GDM1 (cell line): Measurements from ENCODE around the gene XXYLT1.

Source experiments
- DNase-seq: peaks from one replicate; lab custom pipeline; 2025; lab: John Stamatoyannopoulos, UW

Gene XXYLT1

DNA sequence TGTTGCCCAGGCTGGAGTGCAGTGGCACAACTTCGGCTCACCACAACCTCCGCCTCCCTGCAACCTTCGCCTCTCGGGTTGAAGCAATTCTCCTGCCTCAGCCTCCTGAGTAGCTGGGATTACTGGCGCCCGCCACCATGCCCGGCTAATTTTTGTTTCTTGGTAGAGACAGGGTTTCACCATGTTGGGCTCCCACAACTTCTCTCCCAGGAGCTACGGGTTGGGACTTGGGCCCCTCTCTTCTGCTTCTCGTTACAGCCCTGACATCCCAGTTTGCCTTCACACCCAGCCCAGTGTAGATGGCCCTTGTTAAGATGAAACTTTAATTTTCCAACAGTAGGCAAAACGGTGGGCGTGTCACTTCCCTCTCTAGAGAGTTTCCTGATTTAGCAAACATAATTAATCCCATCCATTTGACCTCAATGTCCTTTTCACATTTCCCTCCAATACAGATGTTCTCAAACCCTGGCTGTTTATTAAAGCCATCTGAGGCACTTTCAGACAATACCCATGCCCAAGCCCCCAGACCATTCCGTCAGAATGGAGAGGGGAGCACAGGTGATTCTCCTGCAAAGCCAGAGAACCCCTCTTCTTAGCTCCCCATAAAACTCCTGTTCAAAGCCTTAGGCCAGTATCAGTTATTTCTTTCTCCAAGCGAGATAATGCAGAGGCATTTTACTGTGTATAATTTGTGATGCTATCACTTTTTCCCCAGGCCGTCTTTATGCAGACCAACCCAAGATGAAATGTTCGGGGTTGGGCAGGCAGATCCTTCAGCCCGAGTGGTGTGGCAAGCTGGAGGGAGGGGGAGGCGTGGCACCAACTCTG, 245.7 kb downstream of the XXYLT1 start:
- DNase-seq, result no peak

GRCh38 chr3:195023989-195024388, 247.0 kb downstream of the XXYLT1 start:
- no peak for DNase-seq

- no peak for DNase-seq
These were observed 247.4 kb downstream of the XXYLT1 start for GRCh38 chr3:195023576-195023975.

- DNase-seq, result no peak
These were observed 249.3 kb downstream of the XXYLT1 start for GRCh38 chr3:195021692-195022091.

GRCh38 chr3:195020921-195021320, 250.0 kb downstream of the XXYLT1 start:
- no peak for DNase-seq

DNA sequence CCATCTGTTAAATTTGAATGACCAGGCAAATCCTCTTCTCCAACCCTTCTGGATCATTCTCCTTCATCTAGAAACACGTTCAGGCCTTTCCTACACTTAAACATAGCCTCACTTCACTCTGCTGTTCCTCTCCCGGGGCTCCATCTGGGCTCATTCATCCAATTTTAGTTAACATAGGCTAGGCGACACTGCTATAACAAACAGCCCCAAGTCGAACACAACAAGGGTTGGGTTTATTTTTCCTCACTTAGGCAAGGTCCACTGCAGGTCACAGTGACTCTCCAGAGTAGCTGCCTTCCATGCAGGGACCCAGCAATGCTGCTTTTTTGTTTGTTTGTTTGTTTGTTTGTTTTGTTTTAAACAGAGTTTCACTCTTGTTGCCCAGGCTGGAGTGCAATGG, 250.8 kb downstream of the XXYLT1 start:
- DNase-seq, result no peak

DNA sequence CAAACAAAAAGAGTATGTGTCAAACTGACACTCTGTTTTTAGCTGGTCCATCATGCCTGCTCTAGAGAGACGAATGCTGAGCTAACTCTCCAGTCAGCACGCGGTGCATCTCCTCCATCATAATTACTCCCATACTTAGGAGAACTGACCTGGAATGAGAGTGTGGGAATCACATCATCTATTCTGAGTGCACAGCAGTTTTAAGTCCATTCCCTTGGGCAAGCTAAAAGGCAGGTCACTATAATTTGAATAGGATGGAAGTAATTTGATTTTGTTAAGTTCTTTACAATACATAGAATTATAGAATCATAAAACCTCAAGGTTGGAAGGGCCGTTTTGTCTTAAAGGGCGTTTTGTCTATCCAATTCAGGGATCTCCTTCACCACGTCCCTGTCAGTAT, 251.6 kb downstream of the XXYLT1 start:
- DNase-seq, result no peak
